HepG2 (cell line): ENCODE measurements around the gene MYO1B. TPM values are rescaled to one million over a fixed set of nuclear protein-coding genes. Genes with fewer than 3 reads are reported as not detected.
A peak's percentile ranks its signal among the peaks of the same experiment; 100 is the strongest.

ENCODE experiments used
- FOXA3 ChIP-seq: IDR thresholded peaks from 2 replicates; pipeline ENCODE4 v1.6.1; 2016; ENCODE audit warnings: missing genetic modification reagents, missing compliant biosample characterization
- MEF2D ChIP-seq: sonication (generic); formaldehyde crosslinking; IDR thresholded peaks from 2 replicates; pipeline ENCODE4 v1.5.1; 2020; ENCODE audit warnings: mild to moderate bottlenecking, missing genetic modification reagents
- NCOA1 ChIP-seq: sonication (generic); formaldehyde crosslinking; IDR thresholded peaks from 2 replicates; pipeline ENCODE4 v1.9.0; 2021; ENCODE audit warnings: missing genetic modification reagents
- PAF1 ChIP-seq: IDR thresholded peaks from 2 replicates; pipeline ENCODE4 v1.6.1; 2016; ENCODE audit warnings: missing genetic modification reagents, missing compliant biosample characterization
- SP2 ChIP-seq: sonication (generic); formaldehyde crosslinking; IDR thresholded peaks from 2 replicates; pipeline ENCODE4 v1.5.1; 2020; ENCODE audit warnings: mild to moderate bottlenecking, missing genetic modification reagents
- TAF1 ChIP-seq: sonication (generic); formaldehyde crosslinking; IDR thresholded peaks from 2 replicates; pipeline ENCODE4 v1.4.0; 2020; ENCODE audit warnings: missing genetic modification reagents
- TBX2 ChIP-seq: sonication (generic); formaldehyde crosslinking; IDR thresholded peaks from 2 replicates; pipeline ENCODE4 v1.5.0; 2020; ENCODE audit warnings: missing genetic modification reagents, mild to moderate bottlenecking, borderline replicate concordance
- THYN1 ChIP-seq: sonication (generic); formaldehyde crosslinking; IDR thresholded peaks from 2 replicates; pipeline ENCODE4 v1.8.1; 2023; ENCODE audit warnings: low read depth, mild to moderate bottlenecking, moderate library complexity, missing genetic modification reagents, borderline replicate concordance
- ZNF557 ChIP-seq: sonication (generic); formaldehyde crosslinking; IDR thresholded peaks from 2 replicates; pipeline ENCODE4 v1.4.0; 2020; ENCODE audit warnings: missing genetic modification reagents
- ZNF614 ChIP-seq: IDR thresholded peaks from 2 replicates; pipeline ENCODE4 v1.6.1; 2018; ENCODE audit warnings: missing biosample characterization, missing genetic modification reagents, inconsistent platforms, borderline replicate concordance
- ZNF781 ChIP-seq: sonication (generic); formaldehyde crosslinking; IDR thresholded peaks from 2 replicates; pipeline ENCODE4 v1.5.1; 2020; ENCODE audit warnings: borderline replicate concordance, mild to moderate bottlenecking, missing genetic modification reagents; ENCODE audit errors: not compliant biosample characterization
- polyA plus RNA-seq, 8 experiments: library from polyadenylated mRNA; depleted of rRNA in 3 of 8; stranded (reverse) in 7 of 8; unstranded in 1 of 8; fragments of >200 nt; fragmentation: Illumina TruSeq in 4 of 8; extraction: Trizol in 4 of 8; gene quantifications; 2 replicates each; pipeline versions ENCODE4 v1.2.1 to v1.2.3, GENCODE V29; 2011 to 2016; ENCODE audit warnings: low read depth in 4 of 8, missing spikeins in 1 of 8, mixed read lengths in 1 of 8; ENCODE audit not compliant: insufficient read depth in 1 of 8
- total RNA-seq, 5 experiments: library from RNA; depleted of rRNA; stranded (reverse); fragments of >200 nt; fragmentation: Illumina TruSeq; extraction: Trizol; gene quantifications; 2 replicates each; pipeline ENCODE4 v1.2.3, GENCODE V29; 2016; ENCODE audit warnings: low read depth in 1 of 5
- TF ChIP-seq, protein P1 (sequence below): sonication (generic); formaldehyde crosslinking; IDR thresholded peaks from 2 replicates; pipeline ENCODE4 v1.5.0; 2020; ENCODE audit warnings: mild to moderate bottlenecking, missing genetic modification reagents, borderline replicate concordance
- TF ChIP-seq, protein P2 (sequence below): sonication (generic); formaldehyde crosslinking; conservative IDR thresholded peaks from 2 replicates; pipeline ENCODE4 v1.4.0; 2020; ENCODE audit warnings: missing genetic modification reagents
- TF ChIP-seq, protein P3 (sequence below): sonication (generic); formaldehyde crosslinking; IDR thresholded peaks from 2 replicates; pipeline ENCODE4 v1.8.1; 2022; ENCODE audit warnings: low read depth, mild to moderate bottlenecking, missing genetic modification reagents
- TF ChIP-seq, protein P4 (sequence below): sonication (generic); formaldehyde crosslinking; IDR thresholded peaks from 2 replicates; pipeline ENCODE4 v1.5.0; 2020; ENCODE audit warnings: missing genetic modification reagents
- TF ChIP-seq, protein P5 (sequence below): sonication (generic); formaldehyde crosslinking; IDR thresholded peaks from 2 replicates; pipeline ENCODE4 v1.5.0; 2020; ENCODE audit warnings: mild to moderate bottlenecking, missing genetic modification reagents
- TF ChIP-seq, protein P6 (sequence below): sonication (generic); formaldehyde crosslinking; IDR thresholded peaks from 2 replicates; pipeline ENCODE4 v1.5.0; 2020; ENCODE audit warnings: mild to moderate bottlenecking, missing genetic modification reagents

The MYO1B gene
- total and polyA plus RNA-seq, 2 of the 13 experiments (the other 11 are each of a cell fraction or from before 2014, with no cell fraction given): 36.9 to 89.8 TPM

DNA sequence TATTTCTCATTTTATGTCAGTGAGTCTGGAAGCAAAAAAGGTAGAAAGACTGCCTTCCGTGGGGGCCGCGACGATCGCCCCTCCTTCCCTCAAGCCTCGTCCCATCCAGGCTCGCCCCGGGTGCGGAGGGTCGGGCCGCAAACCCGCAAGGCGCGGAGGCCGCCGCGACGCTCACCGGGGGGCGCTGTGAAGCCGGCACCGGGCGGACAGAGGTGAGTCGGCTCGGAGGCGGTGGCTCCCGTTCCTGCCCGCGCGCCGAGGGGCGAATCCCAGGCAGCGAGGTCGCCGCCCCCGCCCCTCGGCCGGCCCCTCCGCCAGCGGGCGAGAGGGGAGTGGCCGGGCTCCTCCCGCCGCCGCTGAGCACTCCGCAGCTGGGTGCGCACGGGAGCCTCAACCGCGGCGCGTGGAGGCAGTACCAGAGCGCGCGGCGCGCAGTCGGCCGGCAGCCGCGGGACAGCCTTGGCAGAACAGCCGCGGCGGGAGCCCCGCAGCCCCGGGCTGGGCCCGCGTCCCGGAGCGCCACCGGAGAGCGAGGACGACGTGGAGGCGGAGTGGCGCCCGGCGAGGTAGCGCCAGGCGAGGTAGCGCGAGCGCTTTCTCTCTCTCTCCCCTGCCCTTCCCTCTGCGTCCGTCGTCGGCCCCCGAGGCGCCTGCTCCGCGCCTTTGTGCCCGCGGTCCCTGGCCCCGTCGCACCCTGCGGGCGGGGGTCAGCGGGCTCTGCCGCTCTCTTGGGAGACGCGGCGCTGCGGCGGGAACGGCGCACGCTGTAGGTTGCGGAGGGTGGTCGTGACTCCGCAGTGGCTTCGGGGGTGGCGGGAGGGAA lies at the start of gene MYO1B (continued):
- TF ChIP-seq, protein P1, sequence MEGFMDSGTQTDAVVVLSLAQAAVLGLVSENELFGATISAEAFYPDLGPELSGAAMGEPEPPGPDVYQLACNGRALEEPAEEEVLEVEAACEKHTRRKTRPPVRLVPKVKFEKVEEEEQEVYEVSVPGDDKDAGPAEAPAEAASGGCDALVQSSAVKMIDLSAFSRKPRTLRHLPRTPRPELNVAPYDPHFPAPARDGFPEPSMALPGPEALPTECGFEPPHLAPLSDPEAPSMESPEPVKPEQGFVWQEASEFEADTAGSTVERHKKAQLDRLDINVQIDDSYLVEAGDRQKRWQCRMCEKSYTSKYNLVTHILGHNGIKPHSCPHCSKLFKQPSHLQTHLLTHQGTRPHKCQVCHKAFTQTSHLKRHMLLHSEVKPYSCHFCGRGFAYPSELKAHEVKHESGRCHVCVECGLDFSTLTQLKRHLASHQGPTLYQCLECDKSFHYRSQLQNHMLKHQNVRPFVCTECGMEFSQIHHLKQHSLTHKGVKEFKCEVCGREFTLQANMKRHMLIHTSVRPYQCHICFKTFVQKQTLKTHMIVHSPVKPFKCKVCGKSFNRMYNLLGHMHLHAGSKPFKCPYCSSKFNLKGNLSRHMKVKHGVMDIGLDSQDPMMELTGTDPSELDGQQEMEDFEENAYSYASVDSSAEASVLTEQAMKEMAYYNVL (CRISPR knock-in tag): 0 out of 2 replicates have a peak, but pooled peaks have one; percentile 60
- TF ChIP-seq TBX2 (CRISPR knock-in tag) (peak; percentile 64), TAF1 (CRISPR knock-in tag) (peak; percentile 44; the same call in 1 of the 2 replicates), FOXA3 (CRISPR knock-in tag) (peak; percentile 72), THYN1 (CRISPR knock-in tag) (peak; percentile 61; the same call in 1 of the 2 replicates), NCOA1 (CRISPR knock-in tag) (no peak), ZNF557 (CRISPR knock-in tag) (no peak), MEF2D (no peak), ZNF614 (CRISPR knock-in tag) (no peak), ZNF781 (CRISPR knock-in tag) (no peak), SP2 (peak; percentile 34; the same call in 1 of the 2 replicates), PAF1 (no peak)
- TF ChIP-seq, protein P2, sequence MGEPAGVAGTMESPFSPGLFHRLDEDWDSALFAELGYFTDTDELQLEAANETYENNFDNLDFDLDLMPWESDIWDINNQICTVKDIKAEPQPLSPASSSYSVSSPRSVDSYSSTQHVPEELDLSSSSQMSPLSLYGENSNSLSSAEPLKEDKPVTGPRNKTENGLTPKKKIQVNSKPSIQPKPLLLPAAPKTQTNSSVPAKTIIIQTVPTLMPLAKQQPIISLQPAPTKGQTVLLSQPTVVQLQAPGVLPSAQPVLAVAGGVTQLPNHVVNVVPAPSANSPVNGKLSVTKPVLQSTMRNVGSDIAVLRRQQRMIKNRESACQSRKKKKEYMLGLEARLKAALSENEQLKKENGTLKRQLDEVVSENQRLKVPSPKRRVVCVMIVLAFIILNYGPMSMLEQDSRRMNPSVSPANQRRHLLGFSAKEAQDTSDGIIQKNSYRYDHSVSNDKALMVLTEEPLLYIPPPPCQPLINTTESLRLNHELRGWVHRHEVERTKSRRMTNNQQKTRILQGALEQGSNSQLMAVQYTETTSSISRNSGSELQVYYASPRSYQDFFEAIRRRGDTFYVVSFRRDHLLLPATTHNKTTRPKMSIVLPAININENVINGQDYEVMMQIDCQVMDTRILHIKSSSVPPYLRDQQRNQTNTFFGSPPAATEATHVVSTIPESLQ (CRISPR knock-in tag): no peak
- TF ChIP-seq, protein P3, sequence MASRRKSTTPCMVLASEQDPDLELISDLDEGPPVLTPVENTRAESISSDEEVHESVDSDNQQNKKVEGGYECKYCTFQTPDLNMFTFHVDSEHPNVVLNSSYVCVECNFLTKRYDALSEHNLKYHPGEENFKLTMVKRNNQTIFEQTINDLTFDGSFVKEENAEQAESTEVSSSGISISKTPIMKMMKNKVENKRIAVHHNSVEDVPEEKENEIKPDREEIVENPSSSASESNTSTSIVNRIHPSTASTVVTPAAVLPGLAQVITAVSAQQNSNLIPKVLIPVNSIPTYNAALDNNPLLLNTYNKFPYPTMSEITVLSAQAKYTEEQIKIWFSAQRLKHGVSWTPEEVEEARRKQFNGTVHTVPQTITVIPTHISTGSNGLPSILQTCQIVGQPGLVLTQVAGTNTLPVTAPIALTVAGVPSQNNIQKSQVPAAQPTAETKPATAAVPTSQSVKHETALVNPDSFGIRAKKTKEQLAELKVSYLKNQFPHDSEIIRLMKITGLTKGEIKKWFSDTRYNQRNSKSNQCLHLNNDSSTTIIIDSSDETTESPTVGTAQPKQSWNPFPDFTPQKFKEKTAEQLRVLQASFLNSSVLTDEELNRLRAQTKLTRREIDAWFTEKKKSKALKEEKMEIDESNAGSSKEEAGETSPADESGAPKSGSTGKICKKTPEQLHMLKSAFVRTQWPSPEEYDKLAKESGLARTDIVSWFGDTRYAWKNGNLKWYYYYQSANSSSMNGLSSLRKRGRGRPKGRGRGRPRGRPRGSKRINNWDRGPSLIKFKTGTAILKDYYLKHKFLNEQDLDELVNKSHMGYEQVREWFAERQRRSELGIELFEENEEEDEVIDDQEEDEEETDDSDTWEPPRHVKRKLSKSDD (CRISPR knock-in tag): no peak
- TF ChIP-seq, protein P4, sequence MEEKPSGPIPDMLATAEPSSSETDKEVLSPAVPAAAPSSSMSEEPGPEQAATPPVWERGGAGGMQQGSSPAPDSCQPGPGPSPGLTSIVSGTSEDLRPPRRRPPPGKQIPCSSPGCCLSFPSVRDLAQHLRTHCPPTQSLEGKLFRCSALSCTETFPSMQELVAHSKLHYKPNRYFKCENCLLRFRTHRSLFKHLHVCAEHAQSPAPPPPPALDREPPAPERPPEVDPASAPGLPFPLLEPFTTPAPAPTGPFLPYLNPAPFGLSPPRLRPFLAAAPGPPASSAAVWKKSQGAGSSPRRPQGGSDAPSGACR (CRISPR knock-in tag): peak; percentile 96; the same call in 1 of the 2 replicates
- TF ChIP-seq, protein P5, sequence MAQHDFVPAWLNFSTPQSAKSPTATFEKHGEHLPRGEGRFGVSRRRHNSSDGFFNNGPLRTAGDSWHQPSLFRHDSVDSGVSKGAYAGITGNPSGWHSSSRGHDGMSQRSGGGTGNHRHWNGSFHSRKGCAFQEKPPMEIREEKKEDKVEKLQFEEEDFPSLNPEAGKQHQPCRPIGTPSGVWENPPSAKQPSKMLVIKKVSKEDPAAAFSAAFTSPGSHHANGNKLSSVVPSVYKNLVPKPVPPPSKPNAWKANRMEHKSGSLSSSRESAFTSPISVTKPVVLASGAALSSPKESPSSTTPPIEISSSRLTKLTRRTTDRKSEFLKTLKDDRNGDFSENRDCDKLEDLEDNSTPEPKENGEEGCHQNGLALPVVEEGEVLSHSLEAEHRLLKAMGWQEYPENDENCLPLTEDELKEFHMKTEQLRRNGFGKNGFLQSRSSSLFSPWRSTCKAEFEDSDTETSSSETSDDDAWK: no peak
- TF ChIP-seq, protein P6, sequence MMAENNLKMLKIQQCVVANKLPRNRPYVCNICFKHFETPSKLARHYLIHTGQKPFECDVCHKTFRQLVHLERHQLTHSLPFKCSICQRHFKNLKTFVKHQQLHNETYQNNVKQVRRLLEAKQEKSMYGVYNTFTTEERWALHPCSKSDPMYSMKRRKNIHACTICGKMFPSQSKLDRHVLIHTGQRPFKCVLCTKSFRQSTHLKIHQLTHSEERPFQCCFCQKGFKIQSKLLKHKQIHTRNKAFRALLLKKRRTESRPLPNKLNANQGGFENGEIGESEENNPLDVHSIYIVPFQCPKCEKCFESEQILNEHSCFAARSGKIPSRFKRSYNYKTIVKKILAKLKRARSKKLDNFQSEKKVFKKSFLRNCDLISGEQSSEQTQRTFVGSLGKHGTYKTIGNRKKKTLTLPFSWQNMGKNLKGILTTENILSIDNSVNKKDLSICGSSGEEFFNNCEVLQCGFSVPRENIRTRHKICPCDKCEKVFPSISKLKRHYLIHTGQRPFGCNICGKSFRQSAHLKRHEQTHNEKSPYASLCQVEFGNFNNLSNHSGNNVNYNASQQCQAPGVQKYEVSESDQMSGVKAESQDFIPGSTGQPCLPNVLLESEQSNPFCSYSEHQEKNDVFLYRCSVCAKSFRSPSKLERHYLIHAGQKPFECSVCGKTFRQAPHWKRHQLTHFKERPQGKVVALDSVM (CRISPR knock-in tag): peak; percentile 56
